DND-41 (cell line): ENCODE results near the gene OPCML.

Source experiments
- CTCF ChIP-seq: IDR thresholded peaks from 2 replicates; pipeline ENCODE4 v1.5.1; 2012; ENCODE audit warnings: borderline replicate concordance, low read length, moderate library complexity, mild to moderate bottlenecking; ENCODE audit not compliant: poor library complexity, severe bottlenecking; ENCODE audit errors: extremely low read depth
- EZH2 ChIP-seq: IDR thresholded peaks from 3 replicates; pipeline ENCODE4 v1.6.1; 2012; ENCODE audit warnings: borderline replicate concordance, low read depth, mild to moderate bottlenecking, moderate library complexity, low read length, inconsistent platforms; ENCODE audit not compliant: severe bottlenecking

DNA sequence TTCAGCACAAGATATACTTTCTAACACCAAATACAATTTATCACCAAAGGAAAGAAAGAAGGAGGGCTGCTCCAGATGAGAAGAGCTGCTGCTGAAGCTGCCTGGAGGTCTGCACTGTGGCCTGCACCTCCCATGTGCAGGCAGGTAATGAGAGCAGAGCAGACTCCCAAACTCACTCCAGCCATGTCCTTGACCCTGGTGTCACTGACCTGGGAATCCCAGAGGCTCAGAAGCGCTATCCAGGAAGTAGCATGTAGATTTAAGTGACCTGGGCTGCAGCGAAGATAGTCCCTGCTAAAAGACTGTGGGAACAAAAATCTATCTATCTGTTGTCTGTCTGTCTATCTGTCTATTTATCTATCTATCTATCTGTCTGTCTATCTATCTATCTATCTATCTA is 816.3 kb downstream of the OPCML start:
- TF ChIP-seq CTCF: no peak
- no peak for TF ChIP-seq EZH2
